Fibroblast of the aortic adventitia (primary cell): Measurements from ENCODE around the gene SLC26A6. TPM values are rescaled to one million over a fixed set of nuclear protein-coding genes. Genes with fewer than 3 reads are reported as not detected.

Source experiments
- DNase-seq: peaks from one replicate; pipeline ENCODE4 v3.0.0-alpha.2; 2010; ENCODE audit warnings: low read depth
- H3K4me3 ChIP-seq: 2 replicates; pipeline ENCODE4 v1.5.1; 2011; ENCODE audit warnings: low read depth, mild to moderate bottlenecking, control low read depth, low read length, moderate library complexity
- CTCF ChIP-seq: IDR thresholded peaks from 2 replicates; pipeline ENCODE4 v1.5.1; 2011; ENCODE audit warnings: mild to moderate bottlenecking, low read length, control low read depth, inconsistent platforms; ENCODE audit not compliant: insufficient read depth
- small RNA-seq: library from RNA; depleted of rRNA; stranded (forward); fragments of <200 nt; gene quantifications from one replicate; pipeline ENCODE3, GENCODE V24; 2012
- total RNA-seq: library from RNA; depleted of rRNA; stranded (reverse); fragments of >200 nt; gene quantifications from 2 replicates; pipeline ENCODE4 v1.2.3, GENCODE V29; 2012; ENCODE audit warnings: low replicate concordance

Gene SLC26A6
- total RNA-seq, 1 donor: 11.6 TPM

DNA sequence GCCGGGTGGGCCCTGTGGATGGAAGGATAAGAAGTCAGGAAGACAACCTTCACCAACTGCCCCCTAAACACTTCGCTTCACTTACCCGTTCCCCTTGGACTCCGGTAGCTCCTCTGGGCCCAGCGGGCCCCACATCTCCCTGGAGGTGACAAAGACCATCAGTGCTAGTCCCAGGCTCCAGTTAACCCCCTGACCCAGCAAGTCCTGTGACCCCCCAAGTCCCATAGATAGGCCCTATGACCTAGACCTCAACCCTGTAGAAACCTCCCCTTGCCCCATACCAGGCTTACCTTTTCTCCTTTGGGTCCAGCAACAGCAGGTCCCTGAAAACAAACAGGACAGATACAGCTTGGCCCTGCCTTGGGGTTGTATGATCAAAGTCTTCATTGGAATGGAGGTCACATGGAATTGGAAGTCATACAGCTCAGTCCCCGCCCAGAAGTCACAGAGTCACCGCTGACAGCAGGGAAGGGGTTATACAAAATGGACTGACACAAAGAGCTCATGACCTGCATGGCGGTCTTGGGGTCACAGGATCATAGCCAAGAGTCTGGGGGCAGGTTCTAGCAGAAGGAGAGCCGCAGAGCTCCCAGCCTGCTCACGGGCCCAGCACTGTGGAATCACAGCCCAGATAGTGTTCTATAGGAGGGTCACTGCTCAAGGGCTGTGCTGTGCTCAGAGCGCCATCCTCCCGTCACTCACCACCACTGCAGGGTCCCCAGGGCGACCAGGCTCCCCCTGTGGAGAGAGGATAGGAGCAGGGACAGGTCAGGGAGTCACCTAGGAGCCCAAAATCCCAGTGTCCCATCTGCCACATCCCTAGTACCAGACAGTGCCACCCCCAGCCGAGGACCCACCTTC, 53.4 kb downstream of the SLC26A6 start:
- TF ChIP-seq CTCF: no peak
- DNase-seq: no peak
- no peak overlapping the region for H3K4me3 ChIP-seq

- no peak for DNase-seq
- TF ChIP-seq CTCF: no peak
- H3K4me3 ChIP-seq: no peak overlapping the region
Measured at GRCh38 chr3:48576647-48577046, 58.6 kb downstream of the SLC26A6 start.

Small RNA genes within 50 kb of the gene (small RNA-seq; reads per million reads assigned to genes)
- gene AC141002.1: not detected

Other genes starting within 250 kb of the SLC26A6 start
- gene PLXNB1, start 205.4 kb downstream of the SLC26A6 start, total RNA-seq: 30.0 and 59.5 TPM in 2 replicates
- gene CCDC51, start 195.3 kb downstream of the SLC26A6 start, total RNA-seq: 19.3 and 38.0 TPM in 2 replicates
- gene TMA7, start 195.2 kb downstream of the SLC26A6 start, total RNA-seq: 234 and 390 TPM in 2 replicates
- 4.0 and 14.5 TPM in 2 replicates for gene ATRIP, start 188.7 kb downstream of the SLC26A6 start, total RNA-seq
- 60.4 and 107 TPM in 2 replicates for gene SHISA5, start 131.3 kb downstream of the SLC26A6 start, total RNA-seq
- 4.7 and 6.1 TPM in 2 replicates for gene PFKFB4, start 78.7 kb downstream of the SLC26A6 start, total RNA-seq
- 0.54 TPM in 1 of 2 replicates, not detected in the other for gene UCN2, start 71.7 kb downstream of the SLC26A6 start, total RNA-seq
- gene COL7A1, start 40.1 kb downstream of the SLC26A6 start, total RNA-seq: 8.6 and 10.2 TPM in 2 replicates
- 97.2 and 196 TPM in 2 replicates for gene UQCRC1, start 25.8 kb downstream of the SLC26A6 start, total RNA-seq
- not detected in 2 replicates for gene TMEM89, start 13.7 kb downstream of the SLC26A6 start, total RNA-seq
- gene CELSR3, start 27.4 kb upstream of the SLC26A6 start, total RNA-seq: 0.81 and 0.98 TPM in 2 replicates
- gene NCKIPSD, start 50.5 kb upstream of the SLC26A6 start, total RNA-seq: 8.1 and 20.0 TPM in 2 replicates
- 35.7 and 44.3 TPM in 2 replicates for gene IP6K2, start 81.8 kb upstream of the SLC26A6 start, total RNA-seq
- 33.9 and 43.4 TPM in 2 replicates for gene PRKAR2A, start 212.4 kb upstream of the SLC26A6 start, total RNA-seq